ELF-1 (cell line): ENCODE results near the gene KRT13.

ENCODE experiments used
- DNase-seq: peaks from one replicate; pipeline ENCODE4 v3.0.0-alpha.2; 2016; ENCODE audit warnings: low read depth, low spot score

KRT13 gene

GRCh38 chr17:41467561-41467960 lies 37.9 kb downstream of the KRT13 start:
- no peak for DNase-seq

- DNase-seq = no peak
Observed at GRCh38 chr17:41466988-41467387, 38.4 kb downstream of the KRT13 start, which contains the start of gene KRT32. KRT32 (minus strand) TSS chr17:41467386; CDS start chr17:41467325, 61 bp downstream.

- no peak for DNase-seq
Observed at GRCh38 chr17:41464682-41465081, 40.7 kb downstream of the KRT13 start.

GRCh38 chr17:41464173-41464572 lies 41.2 kb downstream of the KRT13 start:
- no peak for DNase-seq

- no peak for DNase-seq
Observed at GRCh38 chr17:41463746-41464145, 41.7 kb downstream of the KRT13 start.

- no peak for DNase-seq
Observed at GRCh38 chr17:41462705-41463104, 42.7 kb downstream of the KRT13 start.

- no peak for DNase-seq
Observed at GRCh38 chr17:41457676-41458075, 47.7 kb downstream of the KRT13 start.

GRCh38 chr17:41456204-41456603 lies 49.2 kb downstream of the KRT13 start:
- DNase-seq = peak; percentile 10

GRCh38 chr17:41455236-41455635 lies 50.2 kb downstream of the KRT13 start:
- DNase-seq = no peak

GRCh38 chr17:41453066-41453465 lies 52.3 kb downstream of the KRT13 start:
- DNase-seq = no peak

GRCh38 chr17:41452281-41452680 lies 53.1 kb downstream of the KRT13 start:
- DNase-seq = no peak

- no peak for DNase-seq
Observed at GRCh38 chr17:41451154-41451728, 54.2 kb downstream of the KRT13 start.
